HG02759 (cell line): ENCODE results near the gene SNX11.

Source experiments
- ATAC-seq: cut with Tn5 transposase; IDR thresholded peaks from one replicate; pipeline ENCODE4 v1.9.1; 2021; ENCODE audit warnings: mild to moderate bottlenecking, moderate library complexity; ENCODE audit not compliant: unreplicated experiment

The SNX11 gene

GRCh38 chr17:48128400-48128799 is 20.8 kb downstream of the SNX11 start:
- no peak for ATAC-seq

GRCh38 chr17:48129981-48130380 is 22.4 kb downstream of the SNX11 start:
- ATAC-seq, result no peak

- ATAC-seq, result no peak
Observed at GRCh38 chr17:48131216-48131824, 23.8 kb downstream of the SNX11 start.

GRCh38 chr17:48132385-48132784 is 24.8 kb downstream of the SNX11 start:
- ATAC-seq, result no peak

GRCh38 chr17:48134912-48135480 is 27.4 kb downstream of the SNX11 start:
- no peak for ATAC-seq

- no peak for ATAC-seq
Observed at GRCh38 chr17:48137656-48138055, 30.1 kb downstream of the SNX11 start.

- no peak for ATAC-seq
Observed at GRCh38 chr17:48139944-48140343, 32.4 kb downstream of the SNX11 start.

- ATAC-seq, result no peak
Observed at GRCh38 chr17:48143629-48144028, 36.1 kb downstream of the SNX11 start.

GRCh38 chr17:48144231-48144630 is 36.7 kb downstream of the SNX11 start:
- no peak for ATAC-seq

GRCh38 chr17:48144976-48145798 is 37.6 kb downstream of the SNX11 start:
- no peak for ATAC-seq

- no peak for ATAC-seq
Observed at GRCh38 chr17:48148029-48148770, 40.6 kb downstream of the SNX11 start.

- ATAC-seq, result no peak
Observed at GRCh38 chr17:48148854-48149786, 41.6 kb downstream of the SNX11 start.

- no peak for ATAC-seq
Observed at GRCh38 chr17:48149787-48150463, 42.4 kb downstream of the SNX11 start.

- no peak for ATAC-seq
Observed at GRCh38 chr17:48150597-48151001, 43.0 kb downstream of the SNX11 start.

GRCh38 chr17:48151220-48151619 is 43.7 kb downstream of the SNX11 start:
- no peak for ATAC-seq

GRCh38 chr17:48152289-48152688 is 44.7 kb downstream of the SNX11 start:
- no peak for ATAC-seq

- ATAC-seq, result no peak
Observed at GRCh38 chr17:48153691-48154358, 46.3 kb downstream of the SNX11 start.

GRCh38 chr17:48155889-48156611 is 48.5 kb downstream of the SNX11 start:
- ATAC-seq, result no peak

GRCh38 chr17:48159232-48159631 is 51.7 kb downstream of the SNX11 start:
- ATAC-seq, result no peak
